ENCODE results near the gene C10orf71. TPM values are rescaled to one million over a fixed set of nuclear protein-coding genes. Genes with fewer than 3 reads are reported as not detected.

Gene C10orf71
- polyA plus RNA-seq, 4 donors = 0.13 to 0.47 (median 0.19) TPM

GRCh38 chr10:49373361-49373760 is 74.4 kb downstream of the C10orf71 start:
- DNase-seq (ENCODE audit: low read depth in 4 of 4, low spot score in 3 of 4) = no peak

GRCh38 chr10:49374740-49375139 is 75.8 kb downstream of the C10orf71 start:
- DNase-seq (ENCODE audit: low read depth in 4 of 4, low spot score in 3 of 4) = no peak

DNA sequence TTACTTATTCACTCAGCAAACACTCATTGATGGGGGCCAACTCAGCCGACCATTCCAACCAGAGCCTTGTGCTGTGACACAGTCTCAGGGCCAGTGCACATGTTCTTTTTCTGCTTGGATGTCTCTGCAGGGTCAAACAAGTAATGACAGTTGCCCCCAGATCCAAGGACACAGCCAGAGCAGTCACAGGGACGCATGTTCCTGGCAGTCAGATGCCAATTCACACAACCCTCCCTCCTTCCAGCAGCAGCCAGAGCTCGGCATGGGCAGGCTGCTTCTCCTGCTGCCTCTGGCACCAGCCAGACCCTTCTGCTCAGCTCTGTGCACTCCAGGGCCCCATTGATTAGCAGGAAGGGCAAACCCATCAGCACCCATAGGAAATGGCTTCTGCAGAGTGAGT is 76.6 kb downstream of the C10orf71 start:
- DNase-seq (ENCODE audit: low read depth in 4 of 4, low spot score in 3 of 4) = no peak

Other genes with a start within 250 kb of the C10orf71 start
- 10 to 100 TPM; 13.2 to 28.6 (median 14.5) TPM for gene VSTM4, start 183.6 kb upstream of the C10orf71 start, polyA plus RNA-seq (ENCODE audit: insufficient read length in 4 of 4)
- gene FAM170B, start 165.1 kb upstream of the C10orf71 start, polyA plus RNA-seq (ENCODE audit: insufficient read length in 4 of 4) = not detected
- gene TMEM273, start 110.8 kb upstream of the C10orf71 start, polyA plus RNA-seq (ENCODE audit: insufficient read length in 4 of 4) = 1 to 10 TPM; 2.5 to 6.0 (median 3.0) TPM
- gene DRGX, start 96.9 kb downstream of the C10orf71 start, polyA plus RNA-seq (ENCODE audit: insufficient read length in 4 of 4) = under 1 TPM in 2 of 4 donors, not detected in 2; 0.06 to 0.15 TPM
- 10 to 100 TPM; 13.8 to 17.8 (median 16.5) TPM for gene ERCC6, start 240.0 kb downstream of the C10orf71 start, polyA plus RNA-seq (ENCODE audit: insufficient read length in 4 of 4)

All from left renal pelvis (tissue), 4 donors.